ENCODE data around the gene CDH18.

Gene CDH18

DNA sequence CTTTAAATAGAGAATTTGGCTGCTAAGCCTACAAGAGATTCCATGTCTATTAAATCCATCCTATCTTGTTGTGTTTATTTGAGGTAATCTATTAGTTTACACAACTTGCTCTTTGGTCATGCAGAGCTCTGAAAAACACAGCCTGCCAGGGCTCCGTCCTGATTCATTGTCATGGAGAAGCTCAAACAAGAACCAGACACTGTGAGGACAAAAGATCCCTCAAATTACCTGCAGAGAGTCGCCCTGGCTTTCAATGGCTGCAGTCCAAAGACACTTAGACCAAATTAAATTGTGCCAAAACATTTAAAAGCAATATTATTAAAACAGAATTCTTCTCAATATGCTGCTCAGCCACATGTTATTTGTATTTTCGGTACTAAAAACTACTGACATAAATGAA, 60.1 kb downstream of the CDH18 start:
- no peak for DNase-seq

DNA sequence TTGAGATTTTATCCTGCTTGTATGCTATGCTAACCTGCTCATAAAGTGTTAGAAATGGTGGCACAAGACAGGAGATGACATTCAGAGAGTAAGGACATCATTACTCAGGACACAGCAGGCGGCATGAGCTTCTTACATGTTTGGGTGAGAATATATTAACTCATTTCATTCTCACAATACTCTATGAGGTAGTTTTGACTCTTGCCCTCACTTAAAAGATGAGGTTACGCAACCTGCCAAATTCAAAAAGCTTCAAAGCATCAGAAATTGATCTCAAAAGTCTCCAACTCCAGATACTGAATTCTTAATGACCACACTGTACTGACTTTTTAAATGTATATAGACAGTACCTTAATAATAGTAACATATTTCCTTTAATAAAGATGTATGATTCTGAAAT, 60.8 kb downstream of the CDH18 start:
- DNase-seq: no peak

DNA sequence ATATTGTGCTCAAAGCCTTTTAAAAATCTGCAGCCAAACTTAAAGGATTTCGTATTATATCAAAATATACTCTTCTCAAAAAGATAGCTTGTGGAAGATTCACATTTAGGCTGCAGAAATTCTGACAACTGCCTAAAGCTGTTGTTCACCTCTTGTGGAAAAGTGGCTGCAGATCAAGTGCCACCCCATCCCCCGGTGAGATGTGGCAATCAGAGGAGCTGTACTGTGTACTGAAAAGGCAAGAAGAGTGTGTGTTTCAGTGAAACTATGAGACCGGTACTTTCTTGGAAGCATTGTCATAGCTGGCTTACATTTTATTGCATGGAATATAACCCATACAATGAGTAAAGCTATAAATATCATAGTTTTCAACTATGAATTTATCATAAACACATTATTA, 64.3 kb downstream of the CDH18 start:
- no peak for DNase-seq

- no peak for DNase-seq
Measured at GRCh38 chr5:19920761-19921160, 67.2 kb downstream of the CDH18 start.

- DNase-seq: no peak
Measured at GRCh38 chr5:19918780-19919179, 69.2 kb downstream of the CDH18 start.

DNA sequence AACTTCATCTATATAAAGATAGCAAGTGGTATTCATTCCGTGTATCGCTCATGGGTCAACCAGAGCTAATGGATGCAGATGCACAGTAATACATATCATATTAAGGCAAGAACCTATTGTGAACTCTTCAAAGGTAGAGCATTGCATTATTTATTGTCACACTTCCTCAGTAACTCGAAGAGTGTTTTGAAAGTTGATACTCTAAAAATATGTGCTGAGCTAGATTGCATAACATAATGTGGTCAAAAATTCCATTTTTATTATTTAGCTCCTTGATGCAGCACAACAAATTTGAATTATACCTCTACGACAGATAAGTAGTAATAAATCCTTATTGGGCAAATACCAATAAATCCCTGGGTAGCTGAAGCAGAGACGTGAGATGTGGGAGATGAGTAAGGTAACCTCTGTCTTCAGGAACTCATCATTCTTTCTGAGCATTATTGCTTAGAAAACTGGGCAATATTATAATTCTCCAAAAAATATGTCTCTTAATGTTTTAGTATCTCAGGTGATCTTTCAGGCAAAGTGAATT, 70.3 kb downstream of the CDH18 start:
- no peak for DNase-seq

DNA sequence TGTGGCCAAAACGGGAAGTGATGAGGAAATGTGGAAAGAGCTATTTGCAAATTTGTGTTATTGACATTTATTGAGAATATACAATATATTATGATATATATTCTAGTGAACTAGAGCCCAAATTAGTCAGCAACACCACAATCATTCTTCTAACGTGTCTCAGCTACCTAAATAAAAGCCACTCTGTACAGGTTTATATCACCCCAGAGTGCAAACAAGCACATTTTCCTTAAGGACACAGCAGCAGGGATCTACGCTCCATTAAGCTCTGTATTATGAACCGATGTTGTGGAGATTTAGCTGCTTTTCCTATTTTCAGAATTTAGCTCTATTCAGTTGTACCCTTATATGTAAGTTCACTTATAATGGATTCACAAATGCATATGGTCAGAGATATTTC, 77.9 kb downstream of the CDH18 start:
- no peak for DNase-seq

DNA sequence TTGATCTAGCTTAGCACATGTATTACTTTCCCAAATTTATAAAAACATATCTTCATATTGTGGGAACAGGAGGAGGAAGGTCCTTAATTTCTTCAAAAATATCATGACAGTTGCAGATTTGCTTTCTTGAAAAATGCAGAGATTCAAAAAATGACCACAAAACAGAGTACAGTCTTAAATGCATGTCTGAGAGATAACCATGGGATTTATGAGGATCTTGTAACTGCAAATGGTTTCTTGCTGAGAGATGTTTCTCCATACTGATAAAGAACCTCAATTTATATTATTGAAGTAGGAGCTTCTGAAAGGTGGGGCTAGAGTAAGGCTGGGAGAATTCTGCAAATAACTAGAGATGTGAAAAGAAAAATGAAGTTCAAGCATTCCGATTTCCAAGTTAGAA, 83.2 kb downstream of the CDH18 start:
- no peak for DNase-seq

GRCh38 chr5:19903611-19904010, 84.4 kb downstream of the CDH18 start:
- DNase-seq: no peak

DNA sequence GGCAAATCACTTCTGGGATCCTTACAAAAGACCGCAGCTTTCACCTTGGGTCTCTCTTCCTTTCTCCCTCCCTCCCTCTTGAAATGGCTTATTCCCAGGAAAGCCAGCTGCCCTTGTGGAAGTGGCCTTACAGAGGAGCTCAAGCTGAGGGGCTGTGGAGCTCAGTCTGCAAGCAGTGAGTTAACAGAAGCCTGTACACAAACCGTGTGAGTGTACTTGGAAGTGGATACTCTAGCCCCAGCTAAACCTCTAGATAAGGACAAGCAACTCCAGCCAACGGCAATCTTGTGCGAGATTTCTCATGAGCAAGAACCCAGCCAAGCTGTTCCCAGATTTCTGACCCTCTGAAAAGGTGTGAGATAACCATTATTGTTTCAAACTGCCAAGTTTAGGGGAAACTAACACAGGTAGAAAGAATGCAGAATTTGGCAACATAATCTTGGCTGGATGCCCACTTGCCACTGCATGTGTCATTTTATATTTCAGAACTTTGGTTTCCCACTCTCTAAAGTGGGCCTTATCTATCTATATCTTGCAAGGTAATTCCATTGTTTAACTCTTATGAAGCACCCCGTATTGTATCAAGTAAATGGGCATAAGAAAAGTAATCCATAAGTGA, 85.6 kb downstream of the CDH18 start:
- DNase-seq: no peak

GRCh38 chr5:19900269-19900668, 87.7 kb downstream of the CDH18 start:
- DNase-seq: no peak

- no peak for DNase-seq
Measured at GRCh38 chr5:19891658-19892057, 96.3 kb downstream of the CDH18 start.

DNA sequence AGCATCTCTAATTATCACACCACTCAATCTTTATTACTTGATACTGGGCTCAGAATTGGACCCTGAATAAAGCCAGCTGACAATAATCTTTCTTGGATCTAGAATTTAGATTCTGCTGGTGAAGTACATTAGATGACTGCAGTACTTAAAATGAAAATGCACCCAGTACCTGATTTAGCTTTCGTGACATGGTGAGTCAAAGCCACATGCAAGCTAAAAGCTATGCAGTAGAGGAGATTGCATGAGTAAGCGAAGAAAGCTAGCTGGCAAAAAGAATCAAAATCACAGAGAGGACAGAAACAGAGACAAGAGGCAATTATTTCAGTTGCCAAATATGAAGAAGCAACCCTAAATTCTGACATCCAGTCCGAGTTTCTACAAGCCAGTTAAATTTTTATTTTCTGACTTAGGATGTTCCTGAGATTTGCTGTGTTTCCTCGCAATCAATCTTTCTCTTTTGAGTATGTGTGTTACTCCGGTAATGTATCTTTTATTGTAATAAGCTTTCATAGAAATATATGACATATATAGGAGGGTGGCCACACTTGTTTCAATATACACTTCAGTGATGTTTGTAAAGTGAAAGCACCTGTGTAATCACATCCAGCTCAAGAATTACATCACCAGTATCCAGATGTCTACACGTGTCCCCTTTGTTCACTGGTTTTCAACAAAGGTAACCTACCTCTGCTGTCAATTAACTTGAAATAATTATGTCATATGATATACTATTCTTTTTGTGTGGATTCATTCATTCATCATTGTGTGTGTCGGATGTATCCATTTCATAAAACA, 101.7 kb downstream of the CDH18 start:
- DNase-seq: no peak

- no peak for DNase-seq
Measured at GRCh38 chr5:19885040-19885824, 102.8 kb downstream of the CDH18 start.

DNA sequence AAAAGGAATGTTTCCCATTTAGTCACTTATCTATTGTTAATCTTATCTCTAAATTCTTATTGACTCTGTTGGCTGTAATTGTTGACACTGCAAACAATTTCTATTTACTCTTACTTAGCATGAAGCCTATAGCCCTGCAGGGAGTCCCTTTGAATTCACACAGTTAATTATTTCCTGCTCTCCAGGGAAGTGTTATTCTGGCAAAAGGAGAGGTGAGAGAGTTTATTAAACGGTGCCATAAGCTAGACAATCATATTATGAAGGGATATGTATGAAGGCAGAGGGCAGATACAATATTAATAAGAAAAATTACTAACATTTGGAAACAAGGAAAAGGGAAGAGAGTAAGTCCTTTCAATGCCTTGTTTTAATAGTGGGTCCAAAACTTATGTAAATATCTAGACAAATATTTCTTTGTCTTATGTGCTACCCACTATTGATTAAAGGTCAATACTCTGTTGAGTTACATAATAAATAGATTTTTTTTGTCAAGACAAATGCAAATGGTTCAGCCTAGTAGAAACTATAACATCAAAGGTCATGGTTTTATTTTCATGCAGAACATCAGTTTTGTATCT, 107.1 kb downstream of the CDH18 start:
- DNase-seq: no peak

DNA sequence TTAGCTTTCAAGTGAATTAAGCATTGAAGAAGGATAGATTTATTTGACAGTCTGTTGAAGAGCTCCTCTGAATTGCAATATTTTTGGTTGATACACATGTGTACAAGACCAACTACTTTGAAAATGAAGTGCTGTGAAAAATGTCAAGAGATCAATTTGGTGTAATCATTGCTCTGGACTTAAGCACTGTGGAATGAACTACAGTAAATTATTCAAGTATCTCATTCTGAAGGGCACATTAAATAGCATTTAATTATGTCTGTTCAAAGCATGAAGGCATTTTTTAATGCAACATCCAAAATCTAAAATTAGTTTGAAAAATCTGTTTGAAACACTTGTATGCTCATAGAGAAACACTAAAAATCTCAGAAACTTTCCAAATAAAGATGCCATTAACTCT, 107.5 kb downstream of the CDH18 start:
- DNase-seq: no peak

- no peak for DNase-seq
Measured at GRCh38 chr5:19874811-19875210, 113.2 kb downstream of the CDH18 start.

GRCh38 chr5:19866090-19866450, 121.9 kb downstream of the CDH18 start:
- no peak for DNase-seq

- DNase-seq: no peak
Measured at GRCh38 chr5:19865336-19866089, 122.5 kb downstream of the CDH18 start.

DNA sequence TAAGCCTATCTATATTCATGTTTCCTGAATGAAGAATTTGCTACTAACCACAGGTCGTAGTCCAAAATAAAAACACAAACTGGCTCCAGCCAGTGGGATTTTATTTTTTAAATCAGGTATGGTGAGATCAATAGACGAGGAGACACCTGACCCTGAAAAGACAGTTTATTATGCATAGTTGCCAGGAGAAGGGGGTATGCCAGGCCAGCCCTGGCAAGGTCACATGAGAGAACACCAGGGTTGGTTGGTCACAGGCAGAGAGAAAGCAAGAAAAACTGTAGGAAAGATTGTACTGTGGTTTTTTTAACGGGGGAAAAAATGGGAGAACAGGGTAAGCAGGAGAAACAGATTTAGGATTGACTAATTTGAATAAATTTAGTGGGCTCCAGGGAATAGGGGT, 125.3 kb downstream of the CDH18 start:
- DNase-seq: no peak

DNA sequence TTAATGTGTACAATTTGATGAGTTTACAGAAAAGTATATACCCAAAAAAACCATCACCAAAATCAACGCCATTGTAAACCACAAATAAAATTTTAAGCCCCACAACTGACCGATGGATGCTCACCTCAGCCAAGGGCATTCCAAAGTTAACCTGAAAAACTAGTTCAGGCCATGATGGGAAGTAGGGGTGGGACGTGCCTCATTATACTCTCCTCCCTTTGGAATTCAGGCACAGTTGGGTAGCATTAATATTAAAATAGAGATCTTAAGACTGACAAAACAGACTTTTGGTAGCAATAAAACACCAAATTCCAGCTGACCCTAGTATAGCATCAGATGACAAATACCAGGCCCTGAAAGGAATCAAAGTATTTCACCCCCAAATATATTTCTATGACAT, 129.0 kb downstream of the CDH18 start:
- no peak for DNase-seq

DNA sequence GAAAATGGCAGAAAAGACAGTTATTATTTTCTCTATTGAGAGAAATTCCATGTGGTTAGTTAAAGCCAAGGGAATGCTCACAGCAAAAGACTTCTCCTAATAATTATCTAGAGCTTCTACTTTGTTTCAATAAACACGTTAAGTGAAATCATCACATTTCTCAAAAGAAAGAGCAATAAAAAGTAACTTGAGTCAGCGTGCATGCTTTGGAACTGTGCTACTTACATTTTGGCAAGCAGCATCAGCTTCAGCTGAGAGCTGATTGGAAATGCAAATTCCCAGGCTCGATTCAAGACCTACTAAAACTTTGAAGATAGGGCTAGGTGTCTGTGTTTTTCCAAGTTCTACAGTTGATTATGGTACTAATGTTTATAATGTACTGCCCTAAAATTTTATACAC, 132.1 kb downstream of the CDH18 start:
- no peak for DNase-seq

- DNase-seq: no peak
Measured at GRCh38 chr5:19855453-19855852, 132.5 kb downstream of the CDH18 start.
